GM04504 (cell line): ENCODE measurements around the gene TMIE.

ENCODE experiments used
- DNase-seq: peaks from one replicate; pipeline ENCODE4 v3.0.0-alpha.2; 2012; ENCODE audit warnings: low read depth

Gene TMIE

DNA sequence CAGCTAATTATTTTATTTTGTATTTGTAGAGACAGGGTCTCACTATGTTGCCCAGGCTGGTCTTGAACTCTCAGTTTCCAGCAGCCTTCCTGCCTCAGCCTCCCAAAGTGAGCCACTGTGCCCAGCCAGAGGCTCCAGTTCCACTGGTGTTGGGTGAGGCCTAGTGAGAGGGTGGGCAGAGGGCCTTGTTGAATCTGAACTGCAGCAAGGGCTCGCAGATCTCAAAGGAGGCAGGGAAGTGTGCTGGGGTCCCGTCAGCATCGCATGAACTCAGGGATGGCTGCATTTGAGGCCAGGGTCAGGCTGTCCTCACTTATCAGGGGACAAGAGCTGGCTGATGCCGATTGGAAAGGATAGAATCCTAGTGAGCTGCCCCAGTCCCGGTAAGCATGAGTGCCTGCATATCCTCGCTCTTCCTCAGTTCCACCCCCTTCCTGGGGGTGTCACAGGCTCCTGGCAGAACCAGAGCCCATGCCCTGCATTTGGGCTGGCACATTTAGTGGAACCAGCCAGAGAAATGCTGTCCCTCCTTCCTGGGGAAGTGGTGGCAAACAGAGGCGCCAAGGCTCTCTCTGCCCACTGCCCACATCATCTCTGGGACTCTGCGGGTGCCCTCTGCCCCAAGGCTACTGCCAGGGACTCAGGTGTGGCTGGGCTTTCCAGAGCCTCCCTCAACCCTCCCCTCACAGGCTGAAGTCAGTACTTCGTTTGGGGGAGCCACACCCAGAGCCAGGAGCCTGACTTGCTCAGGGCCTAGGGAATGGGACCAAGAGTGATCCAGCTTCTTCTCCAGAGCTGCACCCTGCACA lies 31.8 kb upstream of the TMIE start:
- no peak for DNase-seq

DNA sequence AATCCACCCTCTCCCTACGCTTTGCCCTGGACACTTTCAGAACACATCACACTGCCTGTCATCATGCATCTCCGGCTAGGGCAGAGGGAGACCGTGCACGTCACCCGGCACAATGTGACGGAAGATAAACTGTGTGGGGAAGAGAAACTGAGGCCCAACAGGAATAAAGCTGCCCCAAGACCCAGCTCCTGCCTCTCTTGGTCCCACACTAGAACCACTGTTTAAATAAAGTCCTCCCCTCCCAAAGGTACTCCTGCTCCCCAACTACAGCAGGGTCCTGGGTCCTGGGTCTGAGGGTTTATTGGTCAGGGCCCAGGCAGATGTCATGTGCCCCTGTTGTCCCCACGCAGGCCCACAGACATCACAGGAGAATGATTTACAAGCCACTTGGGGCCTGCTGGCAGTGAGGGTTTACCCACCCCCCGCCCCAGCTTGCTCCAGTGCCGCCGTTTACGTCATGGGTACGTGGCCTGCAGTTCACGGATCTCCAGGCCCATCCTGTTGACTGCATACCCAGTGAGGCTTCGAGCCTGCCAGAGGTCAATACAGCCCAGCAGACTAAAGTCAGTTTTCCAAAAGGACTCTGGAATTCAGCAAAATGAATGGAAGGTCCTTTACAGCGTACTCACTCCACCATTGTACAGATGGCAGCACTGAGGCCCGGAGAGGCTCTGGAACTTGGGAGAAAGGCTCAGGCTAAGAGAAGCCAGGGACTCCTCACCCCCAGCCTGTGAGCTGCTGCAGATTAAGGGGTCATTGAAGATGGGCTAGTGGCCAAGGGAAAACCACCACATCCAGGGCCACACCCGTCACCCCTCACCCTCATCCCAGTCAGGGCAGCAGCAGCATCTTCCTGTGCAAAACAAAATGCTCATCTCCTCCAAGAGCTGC lies 30.9 kb upstream of the TMIE start:
- DNase-seq, result no peak

DNA sequence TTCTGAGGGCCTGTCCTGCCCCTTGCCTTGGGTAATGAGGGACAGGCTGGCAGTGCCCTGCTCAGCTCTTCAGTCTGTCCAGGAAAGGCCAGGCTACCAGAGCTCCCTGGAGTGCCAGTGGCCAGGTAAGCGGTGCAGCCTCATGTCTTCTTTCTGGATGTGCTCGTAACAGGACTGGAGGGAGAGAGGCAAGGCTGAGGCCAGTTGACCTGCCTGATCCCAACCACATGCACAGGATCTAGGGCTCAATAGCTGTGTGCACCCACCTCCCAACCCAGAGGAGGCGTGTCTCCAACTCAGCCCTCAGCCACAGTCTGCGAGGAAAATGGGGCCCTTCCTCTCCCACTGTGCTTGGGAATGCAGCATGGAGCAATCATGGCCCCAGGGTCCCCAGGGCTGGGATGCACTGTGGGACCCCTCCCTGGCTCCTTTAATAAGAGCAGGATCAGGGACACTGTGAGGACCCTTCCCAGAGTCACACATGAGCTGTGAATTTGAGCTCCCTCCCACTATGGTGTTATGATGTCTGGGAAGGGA lies 30.2 kb upstream of the TMIE start:
- DNase-seq, result no peak

DNA sequence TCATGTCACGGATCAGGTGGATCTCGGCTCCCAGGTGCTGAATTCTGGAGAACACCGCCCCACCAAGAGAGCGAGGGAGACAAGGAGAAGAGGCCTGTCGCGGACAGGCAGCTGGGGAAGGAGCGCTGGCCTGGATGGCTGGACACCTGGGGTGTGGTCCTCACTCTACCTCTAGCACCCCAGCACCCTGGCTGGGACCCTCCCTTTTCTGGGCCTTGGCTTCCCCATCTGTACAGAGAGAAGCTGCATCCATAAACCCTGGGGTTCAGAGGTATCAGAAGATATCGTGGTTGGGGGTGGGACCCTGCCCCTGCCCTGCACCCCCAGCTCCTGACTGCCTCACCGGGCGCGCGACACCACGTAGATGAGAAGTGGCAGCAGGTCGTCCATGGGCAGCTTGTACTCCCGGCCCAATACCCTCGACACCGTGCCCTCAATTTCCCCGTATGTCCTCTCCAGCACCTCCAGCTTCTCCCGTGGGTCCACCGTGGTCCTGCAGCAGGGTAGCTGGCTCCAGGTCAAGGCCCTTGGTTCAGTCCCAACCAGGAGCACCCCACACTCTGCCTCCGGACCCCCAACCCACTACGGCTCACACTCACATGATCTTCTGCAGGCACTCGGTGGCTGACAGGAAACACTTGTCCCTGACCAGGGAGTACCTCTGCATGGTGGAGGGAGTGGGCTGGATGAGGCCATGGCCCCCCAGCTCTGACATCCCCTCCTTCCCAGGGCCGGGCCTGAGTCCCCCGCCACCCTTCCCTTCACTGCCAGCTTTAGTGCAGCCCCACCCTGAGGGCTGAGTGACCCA lies 29.4 kb upstream of the TMIE start:
- no peak for DNase-seq

DNA sequence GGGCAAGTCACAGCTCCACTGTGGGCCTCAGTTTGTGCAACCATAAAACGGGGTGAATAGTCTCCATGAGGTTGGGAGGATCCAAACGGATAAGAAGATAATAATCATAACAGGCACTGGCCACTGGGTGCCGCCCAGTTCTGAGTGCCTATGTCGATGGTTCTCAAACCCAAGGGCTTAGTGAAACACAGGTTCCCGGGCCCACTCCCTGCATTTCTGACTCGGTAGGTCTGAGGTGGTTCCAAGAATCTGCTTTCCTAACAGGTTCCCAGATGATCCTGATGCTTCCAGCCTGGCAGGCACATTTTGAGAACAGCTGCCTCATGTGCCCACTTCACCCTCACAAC lies 28.9 kb upstream of the TMIE start:
- DNase-seq, result no peak

DNA sequence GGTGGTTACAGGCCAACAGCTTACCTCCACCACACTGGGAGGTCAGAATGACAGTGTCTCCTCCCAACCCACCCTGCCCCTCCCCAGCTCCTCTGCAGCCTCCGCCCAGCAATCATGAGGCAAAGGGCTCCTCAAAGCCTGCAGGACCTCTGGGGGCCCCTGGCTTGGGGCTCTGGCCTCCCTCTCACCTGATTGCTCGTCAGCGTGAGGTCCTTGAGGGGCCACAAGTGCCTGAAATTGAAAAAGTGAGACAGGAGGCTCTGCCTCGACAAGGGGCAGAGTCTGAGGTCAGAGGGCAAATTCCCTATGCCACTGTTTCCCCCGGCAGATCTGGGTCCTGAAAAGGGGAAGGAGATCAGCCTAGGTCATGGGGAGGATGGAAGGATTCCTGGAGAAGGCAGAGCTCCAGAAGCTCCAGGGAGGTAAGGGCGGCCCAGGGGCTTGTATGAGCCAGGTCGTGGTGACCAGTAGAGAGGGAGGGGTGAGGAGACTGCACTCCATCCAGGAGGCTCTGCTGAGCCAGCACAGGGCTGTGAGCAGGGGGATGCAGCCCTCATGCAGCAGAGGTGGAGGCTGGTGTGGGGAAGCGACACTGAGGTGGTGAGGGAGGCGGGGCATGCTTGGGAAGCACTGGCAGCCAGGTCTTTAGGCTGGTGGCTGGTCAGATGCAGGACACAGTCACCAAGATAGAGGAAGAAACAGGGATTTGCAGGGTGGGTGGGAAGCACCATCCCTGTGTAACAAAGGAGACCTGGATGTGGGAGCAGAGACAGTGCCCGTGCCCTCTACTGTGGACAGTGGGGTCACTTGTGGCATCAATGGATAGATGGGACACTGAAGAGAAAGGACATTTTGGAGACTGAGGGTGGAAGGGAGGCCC lies 27.8 kb upstream of the TMIE start:
- DNase-seq, result no peak

DNA sequence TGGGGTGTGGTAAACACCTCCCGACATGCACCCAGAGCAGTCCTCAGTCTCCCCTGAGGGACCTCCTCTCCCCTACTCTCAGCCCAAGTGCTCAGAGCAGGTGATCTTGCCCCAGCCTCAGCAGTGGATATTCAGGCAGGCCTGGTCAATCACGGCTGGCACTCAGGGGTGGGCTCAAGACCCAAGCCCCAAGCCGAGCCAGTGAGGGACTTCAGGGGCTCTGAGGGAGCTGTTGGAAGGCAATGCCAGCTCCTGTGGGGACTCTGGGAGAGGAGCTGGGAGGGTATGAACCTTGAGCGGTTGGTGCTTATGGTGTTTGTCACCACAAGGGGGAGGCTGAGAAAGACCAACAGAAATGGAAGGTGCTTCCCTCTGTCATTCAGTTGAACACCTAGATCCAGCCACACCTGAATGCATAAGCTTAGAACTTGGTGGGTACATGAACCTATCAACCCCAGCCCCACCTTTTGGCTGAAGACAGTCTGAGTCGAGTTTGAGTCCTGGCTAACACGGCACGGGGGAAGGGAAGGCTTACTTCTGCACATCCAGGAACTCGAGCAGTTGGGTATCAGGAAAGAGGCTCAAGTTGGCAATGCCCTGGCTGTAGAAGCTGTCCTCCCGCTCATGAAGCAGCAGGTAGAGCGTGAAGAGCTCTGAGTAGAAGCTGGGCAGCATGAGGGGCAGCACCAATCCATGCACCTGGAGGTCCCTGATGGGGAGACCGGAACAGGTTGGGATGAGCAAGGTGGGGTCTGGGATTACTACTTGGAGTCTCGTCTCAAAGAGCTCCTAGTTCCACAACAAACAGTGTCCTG lies 27.0 kb upstream of the TMIE start:
- no peak for DNase-seq

DNA sequence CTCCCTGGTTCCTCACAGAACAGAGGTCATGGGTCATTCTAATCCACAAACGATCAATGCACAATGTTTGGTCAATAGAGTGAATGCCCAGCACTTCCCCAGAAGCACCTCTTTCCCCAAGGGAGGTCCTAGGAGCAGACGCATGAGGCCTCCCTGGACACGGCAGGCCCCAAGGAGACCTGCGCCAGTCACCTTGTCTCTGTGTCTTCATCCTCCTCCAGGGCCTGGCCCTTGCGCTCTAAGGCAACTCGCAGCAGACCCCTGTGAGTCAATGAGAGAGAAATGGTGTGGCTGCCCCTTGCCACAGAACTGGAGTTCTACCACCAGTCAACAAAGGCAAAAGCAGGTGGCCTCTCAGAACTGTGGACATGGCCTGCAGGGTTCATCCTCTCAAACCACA lies 25.8 kb upstream of the TMIE start:
- DNase-seq, result no peak

DNA sequence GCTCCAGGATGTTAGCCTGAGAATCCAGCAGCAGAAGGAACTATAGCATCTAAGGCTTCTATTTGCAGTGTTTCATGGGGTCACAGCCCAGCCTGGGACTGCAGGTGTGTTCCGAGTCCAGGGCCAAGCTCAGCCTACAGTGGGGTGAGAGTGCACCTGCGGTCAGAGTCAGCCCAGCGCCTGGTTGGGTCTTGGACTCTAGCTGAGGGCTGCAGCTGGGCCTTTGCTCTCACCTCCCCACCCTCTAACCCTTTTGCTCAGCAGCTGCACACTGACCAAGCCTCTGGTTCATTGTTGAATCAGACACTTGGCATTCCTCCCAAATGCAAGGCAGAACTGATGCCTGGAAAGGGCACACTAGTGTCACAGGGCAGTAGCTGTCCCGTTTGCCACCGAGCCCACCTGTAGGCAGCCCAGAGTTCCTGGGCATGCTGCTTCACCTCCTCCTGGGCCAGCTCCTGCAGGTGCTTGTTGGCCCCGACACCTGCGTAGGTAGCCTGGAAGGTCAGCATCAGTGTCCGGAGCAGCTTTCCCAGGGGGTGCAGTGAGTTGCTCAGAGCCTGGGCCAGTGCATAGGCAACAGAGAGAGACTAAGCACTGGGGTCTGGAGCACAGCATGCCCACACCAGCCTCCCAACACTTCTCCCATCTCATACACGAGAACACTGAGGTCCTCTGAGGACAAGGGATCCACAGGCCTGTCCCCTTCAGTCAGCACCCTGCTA lies 25.2 kb upstream of the TMIE start:
- no peak for DNase-seq

DNA sequence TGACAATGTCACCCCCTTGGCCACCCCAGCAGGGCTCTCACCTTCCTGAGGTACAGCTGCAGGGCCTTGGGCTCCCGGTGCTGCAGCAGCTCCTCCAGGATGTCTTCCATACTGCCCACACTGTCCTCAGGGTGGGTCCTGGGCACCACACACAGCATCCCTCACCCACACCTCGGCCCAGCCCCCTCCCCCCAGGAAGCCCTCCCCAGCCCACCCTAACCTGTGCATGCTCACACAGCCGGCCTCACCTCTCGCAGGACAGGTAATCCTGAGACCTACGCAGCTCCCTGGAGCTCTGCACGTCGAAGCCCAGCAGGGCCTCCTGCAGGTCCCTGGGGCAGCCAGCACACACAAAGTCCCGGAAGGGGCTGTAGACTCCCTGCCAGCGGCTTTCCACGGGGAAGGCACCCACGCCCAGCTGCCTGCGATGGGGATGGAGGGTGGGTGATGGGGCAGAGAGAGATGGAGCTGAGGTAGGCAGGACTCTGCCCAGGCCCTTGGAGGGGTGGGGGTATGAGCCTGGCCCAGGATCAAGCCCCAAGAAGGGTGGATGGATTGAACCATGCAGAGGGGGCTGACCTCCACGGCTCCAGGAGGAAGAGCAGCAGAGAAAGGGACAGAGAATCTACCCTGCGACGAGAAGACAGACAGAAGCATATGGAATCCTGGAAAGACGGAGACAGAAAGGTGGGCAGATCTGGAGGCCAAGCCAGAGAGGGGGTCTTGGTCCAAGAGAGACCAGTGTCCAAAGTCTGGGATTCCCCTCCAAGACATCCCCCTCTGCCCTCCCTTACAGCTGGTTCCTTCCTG lies 24.4 kb upstream of the TMIE start:
- no peak for DNase-seq

DNA sequence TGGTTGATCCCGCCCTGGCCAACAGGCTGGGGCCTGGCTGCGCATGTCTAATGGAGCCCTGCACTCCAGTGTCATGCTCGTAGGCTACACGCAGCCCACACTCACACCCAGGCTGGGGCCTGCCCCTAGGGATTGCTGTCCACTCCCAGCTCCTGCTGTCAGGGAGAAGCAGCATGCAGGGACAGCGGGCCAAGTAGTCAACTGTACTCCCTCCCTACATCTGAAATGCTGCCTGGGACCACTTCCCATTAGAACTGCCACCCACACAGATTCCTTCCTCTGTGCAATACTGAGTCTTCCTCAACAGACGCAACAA lies 23.8 kb upstream of the TMIE start:
- DNase-seq, result no peak

DNA sequence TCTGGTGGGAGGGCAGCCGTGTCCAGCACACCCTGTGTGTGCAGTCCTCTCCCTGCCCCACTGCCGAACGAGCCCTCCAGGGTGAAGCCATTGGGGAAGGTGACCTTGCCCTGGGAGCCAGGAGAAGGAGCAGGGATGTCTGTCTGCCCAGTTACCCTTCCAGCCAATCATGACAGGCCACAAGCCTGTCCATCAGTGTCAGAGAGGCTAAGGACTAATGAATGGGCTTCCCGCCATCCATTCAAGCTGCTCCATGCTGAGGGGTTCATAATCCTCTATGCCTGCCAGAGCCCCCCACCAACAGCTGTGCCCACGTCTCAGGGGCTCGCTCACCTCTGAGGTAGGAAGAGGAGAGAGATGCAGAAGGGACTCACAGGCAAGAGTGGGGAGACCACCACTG lies 22.9 kb upstream of the TMIE start:
- no peak for DNase-seq

DNA sequence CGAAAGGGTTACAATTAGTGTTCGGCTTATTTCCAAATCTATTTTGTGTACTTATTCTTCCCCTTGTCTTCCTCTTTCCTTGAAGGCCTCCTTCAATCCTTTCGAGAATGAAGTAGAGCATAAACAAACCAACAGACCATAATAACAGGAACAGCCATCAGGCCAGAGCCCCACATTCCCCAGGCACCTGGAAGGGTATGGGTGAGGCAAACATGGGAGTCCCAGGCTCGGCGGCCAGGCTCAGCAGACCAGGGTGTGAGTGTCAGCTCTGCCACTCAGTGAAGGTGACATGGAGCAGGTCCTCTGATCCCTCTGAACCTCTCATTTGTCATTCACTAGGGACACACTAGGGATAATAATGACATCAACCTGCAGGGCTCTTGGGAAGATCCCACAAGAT lies 21.5 kb upstream of the TMIE start:
- DNase-seq, result no peak

DNA sequence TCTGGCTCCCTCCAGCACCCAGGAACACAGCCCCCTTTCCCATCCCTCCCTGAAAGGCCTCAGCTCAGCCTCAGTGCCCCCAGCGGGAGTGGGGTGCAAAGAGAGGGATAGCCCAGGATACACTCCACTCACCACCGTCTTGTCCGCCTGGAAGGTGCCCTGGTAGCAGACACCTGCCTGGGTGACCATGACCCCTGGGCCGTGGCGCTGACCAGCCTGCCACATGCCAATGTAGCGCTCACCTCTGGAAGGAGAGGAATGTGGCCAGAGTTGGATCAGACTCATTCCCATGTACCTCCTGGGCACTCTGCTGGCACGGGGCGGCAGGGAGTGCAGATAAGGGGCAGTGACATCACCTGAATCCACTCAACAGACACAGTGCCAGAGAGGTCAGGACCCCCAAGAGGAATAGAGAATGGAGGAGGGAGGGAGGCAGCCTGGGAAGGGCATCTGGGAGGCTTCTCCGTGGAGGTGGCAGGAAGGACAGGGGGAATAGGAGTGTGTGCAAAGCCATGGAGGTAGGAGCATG lies 20.8 kb upstream of the TMIE start:
- no peak for DNase-seq

DNA sequence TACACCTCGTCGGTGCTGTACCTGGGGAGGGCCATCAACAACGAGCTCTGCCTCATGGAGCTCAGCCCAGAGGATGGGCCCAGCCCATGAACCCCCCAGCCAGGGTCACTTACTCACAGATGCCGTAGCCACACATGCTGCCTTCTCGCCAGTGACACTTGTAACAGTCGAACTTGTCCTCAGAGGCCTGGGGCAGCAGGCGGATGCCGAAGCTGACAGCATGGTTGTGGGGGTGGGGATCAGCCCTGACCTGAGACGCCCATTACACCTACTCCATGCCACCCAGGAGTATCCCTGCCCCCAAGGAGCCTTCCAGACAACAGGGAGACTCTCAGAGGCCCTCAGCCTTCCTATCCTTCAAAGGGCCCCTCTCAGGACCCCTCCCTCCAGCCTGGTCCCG lies 19.8 kb upstream of the TMIE start:
- no peak for DNase-seq

DNA sequence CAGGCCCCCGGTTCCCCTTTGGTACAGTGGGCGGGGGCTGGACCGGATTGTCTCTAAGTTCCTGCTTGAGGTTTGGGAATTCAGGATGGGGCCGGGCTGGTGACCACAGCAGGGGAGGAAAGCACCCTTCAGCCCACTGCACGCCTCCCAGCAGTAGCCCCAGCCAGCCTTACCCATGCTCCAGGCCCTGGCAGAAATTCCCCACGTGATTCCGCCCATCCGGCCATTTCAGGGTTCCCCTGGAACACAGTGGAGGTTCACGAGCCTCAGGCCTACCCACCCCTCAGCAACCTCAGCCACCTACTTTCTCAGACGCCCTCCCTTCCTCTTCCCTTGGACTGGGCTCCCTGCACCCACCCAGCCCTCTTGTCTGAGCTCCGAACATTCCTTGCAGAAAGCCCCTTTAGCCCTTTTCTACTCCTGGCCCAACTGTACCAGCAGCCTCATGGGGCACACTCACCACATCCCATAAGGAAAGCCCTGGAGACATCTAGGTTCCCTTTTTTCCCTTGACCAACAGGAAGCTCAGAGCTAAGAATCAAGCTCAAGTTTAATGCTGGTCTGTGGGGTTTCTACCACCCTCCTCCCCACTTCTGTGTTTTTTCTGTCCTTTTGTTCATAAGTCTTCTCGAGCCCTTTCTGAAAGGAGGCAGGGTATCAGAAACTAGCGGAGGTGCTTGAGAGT lies 19.2 kb upstream of the TMIE start:
- DNase-seq, result no peak

DNA sequence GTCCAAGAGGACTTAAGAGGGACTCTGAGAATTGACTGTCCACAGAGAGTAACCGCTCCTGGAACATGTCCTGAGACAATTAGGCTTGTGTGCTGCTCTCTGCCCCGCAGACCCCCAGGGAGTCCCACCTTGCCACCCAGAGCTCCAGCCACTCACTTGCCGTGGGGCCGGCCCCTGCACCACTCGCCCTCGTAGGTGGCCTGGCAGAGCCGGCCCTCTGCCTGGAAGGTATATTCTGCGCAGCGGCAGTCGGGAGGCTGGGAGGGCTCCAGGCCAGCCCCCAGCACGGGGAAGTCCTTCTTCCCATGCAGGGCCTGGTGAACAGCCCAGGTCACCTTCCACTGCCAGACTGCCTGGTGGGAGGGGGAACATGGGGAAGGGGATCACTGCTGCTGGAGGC lies 18.2 kb upstream of the TMIE start:
- no peak for DNase-seq

DNA sequence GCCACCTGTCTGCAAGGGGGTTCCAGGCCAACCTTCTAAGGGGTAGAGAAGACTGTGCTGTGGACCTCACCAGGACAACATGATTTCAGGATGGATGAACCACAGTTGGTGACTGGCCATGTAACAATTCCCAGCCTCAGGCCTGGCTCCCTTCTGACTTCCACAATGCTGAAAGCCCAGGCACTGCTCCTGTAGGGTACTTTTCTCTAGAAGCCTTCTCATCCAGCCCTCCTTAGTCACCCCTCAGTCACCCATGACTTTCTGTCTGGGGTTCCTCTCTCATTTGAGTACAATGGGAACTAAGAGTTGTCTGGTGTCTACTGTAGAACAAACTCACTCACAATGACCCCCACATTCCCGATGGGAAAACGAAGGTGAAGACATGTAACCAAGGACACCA lies 16.3 kb upstream of the TMIE start:
- DNase-seq, result no peak
